Bronchial epithelial cell (primary cell): Measurements from ENCODE around the gene ZNF658. TPM values are rescaled to one million over a fixed set of nuclear protein-coding genes. Genes with fewer than 3 reads are reported as not detected.
A peak's percentile ranks its signal among the peaks of the same experiment; 100 is the strongest.
"Not testable (repeated sequence)": the region's sequence is repeated elsewhere in the genome, so short reads cannot be mapped to it uniquely, and the experiment has no call there.

ENCODE experiments used
- DNase-seq: peaks from one replicate; pipeline ENCODE4 v3.0.0-alpha.2; 2010; ENCODE audit warnings: low read depth
- FAIRE-seq: peaks from 2 replicates; lab custom pipeline; 2011; peaks lifted over from hg19 to GRCh38; lab: Jason Lieb, UNC
- H3K27me3 ChIP-seq: 2 replicates; pipeline ENCODE4 v1.5.1; 2011; ENCODE audit warnings: low read length; ENCODE audit not compliant: control insufficient read depth, insufficient read depth
- H3K36me3 ChIP-seq: 2 replicates; pipeline ENCODE4 v1.5.1; 2011; ENCODE audit warnings: low read length; ENCODE audit not compliant: control insufficient read depth, insufficient read depth
- H3K4me3 ChIP-seq: 2 replicates; pipeline ENCODE4 v1.5.1; 2011; ENCODE audit warnings: mild to moderate bottlenecking, low read depth, low read length, control low read depth
- total RNA-seq: library from RNA; depleted of rRNA; stranded (reverse); fragments of >200 nt; gene quantifications from 2 replicates; pipeline ENCODE4 v1.2.1, GENCODE V29; 2014

ZNF658 gene
- total RNA-seq = 5.3 and 5.9 TPM in 2 replicates

- peak; percentile 80 for DNase-seq
- peak within 1 kb of the TSS; percentile 47 for H3K4me3 ChIP-seq
- not testable (repeated sequence) for H3K27me3 ChIP-seq, H3K36me3 ChIP-seq, FAIRE-seq
These were observed at the start of gene ZNF658 for GRCh38 chr9:66900490-66901131. ZNF658 (plus strand) TSS chr9:66900725; CDS start chr9:66903562, 2,837 bp downstream.

- H3K27me3 ChIP-seq, DNase-seq, H3K4me3 ChIP-seq, FAIRE-seq, H3K36me3 ChIP-seq: not testable (repeated sequence)
These were observed 38.8 kb upstream of the ZNF658 start for GRCh38 chr9:66861732-66862131.

- DNase-seq, FAIRE-seq, H3K4me3 ChIP-seq, H3K36me3 ChIP-seq, H3K27me3 ChIP-seq: not testable (repeated sequence)
These were observed 31.9 kb upstream of the ZNF658 start for GRCh38 chr9:66868660-66869059.

- DNase-seq, FAIRE-seq, H3K36me3 ChIP-seq, H3K4me3 ChIP-seq, H3K27me3 ChIP-seq: not testable (repeated sequence)
These were observed 19.9 kb upstream of the ZNF658 start for GRCh38 chr9:66880605-66881004.

- H3K4me3 ChIP-seq, FAIRE-seq, DNase-seq, H3K36me3 ChIP-seq, H3K27me3 ChIP-seq: not testable (repeated sequence)
These were observed 18.7 kb upstream of the ZNF658 start for GRCh38 chr9:66881847-66882246.

GRCh38 chr9:66890334-66890733, 10.2 kb upstream of the ZNF658 start:
- not testable (repeated sequence) for FAIRE-seq, DNase-seq, H3K4me3 ChIP-seq, H3K27me3 ChIP-seq, H3K36me3 ChIP-seq

- not testable (repeated sequence) for H3K36me3 ChIP-seq, FAIRE-seq, H3K27me3 ChIP-seq
- peak overlapping the region; percentile 47 for H3K4me3 ChIP-seq
- peak; percentile 69 for DNase-seq
These were observed 616 bp downstream of the ZNF658 start for GRCh38 chr9:66901141-66901540.

GRCh38 chr9:66909560-66909959, 9.0 kb downstream of the ZNF658 start:
- not testable (repeated sequence) for H3K36me3 ChIP-seq, DNase-seq, H3K4me3 ChIP-seq, FAIRE-seq, H3K27me3 ChIP-seq

GRCh38 chr9:66920072-66920471, 19.5 kb downstream of the ZNF658 start:
- not testable (repeated sequence) for H3K4me3 ChIP-seq, H3K27me3 ChIP-seq, FAIRE-seq, H3K36me3 ChIP-seq, DNase-seq

- FAIRE-seq, H3K27me3 ChIP-seq, H3K36me3 ChIP-seq, H3K4me3 ChIP-seq, DNase-seq: not testable (repeated sequence)
These were observed 35.8 kb downstream of the ZNF658 start for GRCh38 chr9:66936194-66936870.

GRCh38 chr9:66937662-66938061, 37.1 kb downstream of the ZNF658 start:
- FAIRE-seq, H3K27me3 ChIP-seq, DNase-seq, H3K36me3 ChIP-seq, H3K4me3 ChIP-seq: not testable (repeated sequence)

- FAIRE-seq, H3K27me3 ChIP-seq, DNase-seq, H3K36me3 ChIP-seq, H3K4me3 ChIP-seq: not testable (repeated sequence)
These were observed 37.8 kb downstream of the ZNF658 start for GRCh38 chr9:66938322-66938721.

- H3K27me3 ChIP-seq, H3K4me3 ChIP-seq, H3K36me3 ChIP-seq, DNase-seq, FAIRE-seq: not testable (repeated sequence)
These were observed 39.6 kb downstream of the ZNF658 start for GRCh38 chr9:66939878-66940830.
